Gastrocnemius medialis (tissue), 4 donors: ENCODE data around the gene RAB4B. TPM values are rescaled to one million over a fixed set of nuclear protein-coding genes. Genes with fewer than 3 reads are reported as not detected.
"Not testable (repeated sequence)": the region's sequence is repeated elsewhere in the genome, so short reads cannot be mapped to it uniquely, and the experiment has no call there.

Source experiments
- ATAC-seq, 2 donors: fragments of 150-250 bp; one replicate each; pipeline ENCODE4 v1.9.1; 2016
- DNase-seq, 2 donors: peaks; one replicate each; pipeline ENCODE4 v3.0.0-alpha.2; 2019
- H3K27ac ChIP-seq, 4 donors: fragments of 200-600 bp; sonication (generic); 1 replicate in 1 of 4; 2 replicates in 3 of 4; pipeline ENCODE4 v1.5.1; 2016 to 2018; ENCODE audit warnings: mild to moderate bottlenecking in 2 of 4, moderate library complexity in 1 of 4
- H3K27me3 ChIP-seq, 3 donors: fragments of 200-600 bp; sonication (generic) in 2 of 3; 1 replicate in 1 of 3; 2 replicates in 2 of 3; pipeline versions ENCODE4 v1.5.1 to v1.6.0; 2016 to 2019; ENCODE audit warnings: mild to moderate bottlenecking in 1 of 3, moderate library complexity in 1 of 3
- H3K36me3 ChIP-seq, 2 donors: fragments of 200-600 bp; sonication (generic) in 1 of 2; one replicate each; pipeline ENCODE4 v1.5.1; 2017 to 2018
- H3K4me1 ChIP-seq, 2 donors: fragments of 200-600 bp; sonication (generic) in 1 of 2; one replicate each; pipeline ENCODE4 v1.5.1; 2016 to 2017; ENCODE audit warnings: mild to moderate bottlenecking in 2 of 2
- H3K4me3 ChIP-seq, 4 donors: fragments of 200-600 bp; sonication (generic) in 3 of 4; 1 replicate in 1 of 4; 2 replicates in 3 of 4; pipeline ENCODE4 v1.5.1; 2016 to 2019; ENCODE audit warnings: mild to moderate bottlenecking in 2 of 4
- H3K9me3 ChIP-seq, 3 donors: fragments of 200-600 bp; sonication (generic) in 2 of 3; 1 replicate in 1 of 3; 2 replicates in 2 of 3; pipeline ENCODE4 v1.5.1; 2016 to 2019
- POLR2A ChIP-seq, 2 donors: fragments of 450-650 bp; IDR thresholded peaks; one replicate each; pipeline ENCODE4 v1.6.1; 2017; ENCODE audit warnings: antibody characterized with exemption in 2 of 2, mild to moderate bottlenecking in 2 of 2, moderate library complexity in 2 of 2
- in situ Hi-C, 4 donors: fragments of 200-750 bp; cut with MboI; loops; one replicate each; pipeline versions ENCODE4 v1.15.0 to v1.8.0; 2017; ENCODE audit warnings: low sequenced_read_pairs in 4 of 4
- intact Hi-C: fragments of 100-400 bp; cut with DNase I; formaldehyde crosslinking; loops from one replicate; pipeline ENCODE4 v1.15.1; 2023; ENCODE audit warnings: low total_unique reads
- total RNA-seq, 4 donors: library from RNA; depleted of rRNA; stranded (reverse); fragments of >200 nt; gene quantifications; one replicate each; pipeline versions ENCODE4 v1.1.0 to v1.2.3, GENCODE V29; 2016
- TF ChIP-seq, protein P1 (sequence below), 5 experiments: fragments of 450-650 bp in 3 of 5; fragments of 200-600 bp in 2 of 5; sonication (generic) in 2 of 5; IDR thresholded peaks in 4 of 5; conservative IDR thresholded peaks in 1 of 5; 1 replicate in 4 of 5; 2 replicates in 1 of 5; pipeline ENCODE4 v1.5.1; 2016 to 2019; ENCODE audit warnings: antibody characterized with exemption in 5 of 5, mild to moderate bottlenecking in 3 of 5, moderate library complexity in 3 of 5

The RAB4B gene, protein sequence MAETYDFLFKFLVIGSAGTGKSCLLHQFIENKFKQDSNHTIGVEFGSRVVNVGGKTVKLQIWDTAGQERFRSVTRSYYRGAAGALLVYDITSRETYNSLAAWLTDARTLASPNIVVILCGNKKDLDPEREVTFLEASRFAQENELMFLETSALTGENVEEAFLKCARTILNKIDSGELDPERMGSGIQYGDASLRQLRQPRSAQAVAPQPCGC
- total RNA-seq, result 10 to 100 TPM; 14.9 to 27.2 (median 19.7) TPM

DNA sequence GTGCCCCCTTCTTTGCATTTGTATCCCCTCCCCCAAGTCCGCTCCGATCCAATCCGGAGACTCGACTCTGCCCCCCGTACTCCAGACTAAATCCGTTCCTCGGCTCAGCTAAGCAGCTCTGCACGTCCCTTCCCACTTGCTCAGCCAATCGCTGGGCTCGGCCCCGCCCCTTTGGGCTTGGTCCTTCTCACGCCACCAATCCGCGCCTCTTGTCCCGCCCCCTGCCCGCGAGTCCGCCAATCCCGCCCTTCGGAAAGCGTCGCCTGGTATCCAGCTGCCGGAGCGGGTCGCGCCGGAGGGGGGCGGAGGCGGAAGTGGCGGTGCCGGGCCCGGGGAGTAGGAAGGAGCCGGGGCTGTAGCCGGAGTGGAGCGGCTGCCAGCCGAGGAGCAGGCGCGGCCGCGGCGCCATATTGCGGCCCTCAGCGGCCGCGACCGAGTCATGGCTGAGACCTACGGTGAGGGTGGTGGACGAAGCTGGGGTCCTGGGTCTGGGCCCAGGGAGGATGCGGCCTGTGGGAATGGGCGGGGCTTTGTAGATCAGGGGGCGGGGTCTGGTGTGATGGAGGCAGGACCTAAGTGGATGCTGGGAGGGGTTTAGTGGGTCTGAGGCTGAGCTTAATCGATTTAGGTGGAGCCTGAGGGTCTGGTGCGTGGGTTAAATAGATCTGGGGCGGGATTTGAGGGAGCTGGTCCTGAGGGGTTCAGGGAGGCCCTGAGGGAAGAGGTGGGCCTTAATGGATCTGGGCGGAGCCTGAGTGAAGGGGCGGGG lies at the start of gene RAB4B:
TSS of gene RAB4B (plus strand) at position 311 of the 769 bp plus-strand sequence. CDS start at position 440, 129 bp downstream.
- in situ Hi-C loops, result no loop called here
- intact Hi-C loops, result loop anchor here (1.0 kb wide), 4 partner anchors 20 to 63 kb away; partner anchors contain the start of gene SNRPA
- no peaks in the 10 kb centered on the region for H3K27me3 ChIP-seq
- DNase-seq, result peak; percentile 100
- TF ChIP-seq, protein P1, sequence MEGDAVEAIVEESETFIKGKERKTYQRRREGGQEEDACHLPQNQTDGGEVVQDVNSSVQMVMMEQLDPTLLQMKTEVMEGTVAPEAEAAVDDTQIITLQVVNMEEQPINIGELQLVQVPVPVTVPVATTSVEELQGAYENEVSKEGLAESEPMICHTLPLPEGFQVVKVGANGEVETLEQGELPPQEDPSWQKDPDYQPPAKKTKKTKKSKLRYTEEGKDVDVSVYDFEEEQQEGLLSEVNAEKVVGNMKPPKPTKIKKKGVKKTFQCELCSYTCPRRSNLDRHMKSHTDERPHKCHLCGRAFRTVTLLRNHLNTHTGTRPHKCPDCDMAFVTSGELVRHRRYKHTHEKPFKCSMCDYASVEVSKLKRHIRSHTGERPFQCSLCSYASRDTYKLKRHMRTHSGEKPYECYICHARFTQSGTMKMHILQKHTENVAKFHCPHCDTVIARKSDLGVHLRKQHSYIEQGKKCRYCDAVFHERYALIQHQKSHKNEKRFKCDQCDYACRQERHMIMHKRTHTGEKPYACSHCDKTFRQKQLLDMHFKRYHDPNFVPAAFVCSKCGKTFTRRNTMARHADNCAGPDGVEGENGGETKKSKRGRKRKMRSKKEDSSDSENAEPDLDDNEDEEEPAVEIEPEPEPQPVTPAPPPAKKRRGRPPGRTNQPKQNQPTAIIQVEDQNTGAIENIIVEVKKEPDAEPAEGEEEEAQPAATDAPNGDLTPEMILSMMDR (IDR thresholded peaks at IDR 0.05 in 4 of 5, conservative IDR thresholded peaks at IDR 0.05 in 1 of 5), result peak in 2 of 5 experiments; percentile 25 to 27
- peak; percentile 76 to 81 for TF ChIP-seq POLR2A (IDR thresholded peaks at IDR 0.05)
- H3K4me1 ChIP-seq, result peaks cover 7 to 14% of the 10 kb centered on the region in 2 donors
- peak within 1 kb of the TSS; percentile 93 to 99 (median 98) for H3K27ac ChIP-seq
- H3K36me3 ChIP-seq, result no peaks in the 10 kb centered on the region
- peak within 1 kb of the TSS; percentile 79 to 93 (median 89) for H3K4me3 ChIP-seq
- H3K9me3 ChIP-seq, result no peaks in the 10 kb centered on the region
- ATAC-seq, result peak; percentile 92

DNA sequence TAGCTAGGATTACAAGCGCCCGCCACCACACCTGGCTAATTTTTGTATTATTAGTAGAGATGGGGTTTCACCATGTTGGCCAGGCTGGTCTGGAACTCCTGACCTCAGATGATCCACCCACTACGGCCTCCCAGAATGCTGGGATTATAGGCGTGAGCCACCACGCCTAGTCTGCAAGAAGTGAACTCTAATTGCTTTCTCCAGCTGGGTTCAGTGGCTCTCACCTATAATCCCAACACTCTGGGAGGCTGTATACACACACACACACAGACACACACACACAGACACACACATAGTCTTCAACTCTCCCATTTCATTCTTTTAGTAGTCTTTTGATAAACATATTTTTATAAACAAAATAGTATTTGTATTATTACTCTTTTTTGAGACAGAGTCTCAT lies 48.0 kb upstream of the RAB4B start:
- in situ Hi-C loops, H3K4me3 ChIP-seq, H3K9me3 ChIP-seq, DNase-seq, H3K27me3 ChIP-seq, intact Hi-C loops, H3K27ac ChIP-seq, H3K4me1 ChIP-seq, ATAC-seq: not testable (repeated sequence)
- H3K36me3 ChIP-seq, result peaks cover 0 to 97% of the 10 kb centered on the region in 2 donors

DNA sequence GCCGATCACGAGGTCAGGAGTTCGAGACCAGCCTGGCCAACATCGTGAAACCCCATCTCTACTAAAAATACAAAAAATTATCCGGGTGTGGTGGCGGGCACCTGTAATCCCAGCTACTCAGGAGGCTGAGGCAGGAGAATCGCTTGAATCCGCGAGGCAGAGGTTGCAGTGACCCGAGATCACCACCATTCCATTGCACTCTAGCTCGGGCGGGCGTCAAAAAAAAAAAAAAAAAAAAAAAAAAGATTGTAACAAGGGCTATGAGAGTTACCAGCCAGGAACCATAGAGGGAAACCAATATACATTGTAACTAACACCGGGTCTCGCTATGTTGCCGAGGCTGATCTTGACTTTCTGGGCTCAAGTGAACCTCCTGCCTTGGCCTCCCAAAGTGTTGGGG lies 45.7 kb upstream of the RAB4B start:
- H3K9me3 ChIP-seq, H3K27me3 ChIP-seq, H3K27ac ChIP-seq, in situ Hi-C loops, H3K4me1 ChIP-seq, ATAC-seq, H3K4me3 ChIP-seq, intact Hi-C loops, DNase-seq: not testable (repeated sequence)
- peaks cover 0 to 97% of the 10 kb centered on the region in 2 donors for H3K36me3 ChIP-seq

DNA sequence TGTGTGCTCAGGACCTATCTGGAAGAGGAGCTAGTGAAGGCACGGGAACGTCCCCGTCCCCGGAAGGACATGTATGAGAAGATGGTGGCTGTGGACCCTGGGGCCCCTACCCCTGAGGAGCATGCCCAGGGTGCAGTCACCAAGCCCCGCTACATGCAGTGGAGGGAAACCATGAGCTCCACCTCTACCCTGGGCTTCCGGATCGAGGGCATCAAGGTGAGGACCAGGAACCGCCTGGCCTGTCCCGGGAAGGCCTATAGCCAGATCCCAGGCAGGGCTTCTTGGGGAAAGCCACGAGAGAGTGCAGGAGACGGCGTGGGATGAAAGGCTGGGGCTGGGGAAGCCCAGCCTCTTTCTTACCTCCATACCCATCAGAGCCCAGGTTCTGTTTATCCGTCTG lies 44.9 kb upstream of the RAB4B start:
- no peaks in the 10 kb centered on the region for H3K27me3 ChIP-seq
- ATAC-seq, result no peak
- in situ Hi-C loops, result no loop called here
- no peak overlapping the region for H3K27ac ChIP-seq
- no peaks in the 10 kb centered on the region for H3K9me3 ChIP-seq
- no peak overlapping the region for H3K4me3 ChIP-seq
- no peak for TF ChIP-seq POLR2A (IDR thresholded peaks at IDR 0.05)
- TF ChIP-seq, protein P1 (IDR thresholded peaks at IDR 0.05 in 4 of 5, conservative IDR thresholded peaks at IDR 0.05 in 1 of 5), result no peak
- intact Hi-C loops, result no loop called here
- H3K4me1 ChIP-seq, result no peaks in the 10 kb centered on the region
- DNase-seq, result no peak
- H3K36me3 ChIP-seq, result peaks cover 0 to 97% of the 10 kb centered on the region in 2 donors

DNA sequence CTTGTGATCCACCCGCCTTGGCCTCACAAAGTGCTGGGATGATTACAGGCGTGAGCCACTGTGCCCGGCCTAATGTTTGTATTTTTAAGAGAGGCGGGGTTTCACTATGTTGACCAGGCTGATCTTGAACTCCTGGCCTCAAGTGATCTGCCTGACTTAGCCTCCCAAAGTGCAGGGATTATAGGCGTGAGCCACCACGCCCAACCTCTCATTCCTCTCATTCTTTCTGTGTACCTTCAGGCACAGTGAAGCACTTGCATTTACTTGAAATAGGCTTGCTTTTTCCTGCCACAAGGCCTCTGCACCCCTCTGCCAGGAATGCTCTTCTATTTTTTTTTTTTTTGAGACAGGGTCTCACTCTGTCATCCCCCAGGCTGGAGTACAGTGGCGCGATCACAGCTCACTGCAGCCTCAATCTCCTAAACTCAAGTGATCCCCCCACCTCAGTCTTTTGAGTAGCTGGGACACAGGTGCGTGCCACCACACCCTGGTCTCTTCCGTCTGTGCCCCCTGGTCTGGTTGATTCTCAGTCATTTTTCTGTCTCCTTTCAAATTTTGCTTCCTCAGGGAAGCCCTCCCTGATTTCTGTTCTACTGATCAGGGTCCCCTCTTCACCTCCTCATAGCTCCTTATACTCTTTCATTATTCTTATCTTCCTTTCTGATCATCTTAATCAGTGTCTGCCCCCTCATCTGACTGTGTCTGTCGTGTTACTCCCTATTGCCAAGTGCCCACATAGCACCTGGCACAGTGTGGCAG lies 42.9 kb upstream of the RAB4B start:
- Histone ChIP-seq H3K27ac (no peak overlapping the region), H3K36me3 (peaks cover 0 to 95% of the 10 kb centered on the region in 2 donors), H3K4me3 (no peak overlapping the region), H3K27me3 (no peaks in the 10 kb centered on the region), H3K4me1 (peaks cover under 1 to 3% of the 10 kb centered on the region in 2 donors), H3K9me3 (no peaks in the 10 kb centered on the region)
- DNase-seq (no peak), ATAC-seq (no peak)
- TF ChIP-seq POLR2A (IDR thresholded peaks at IDR 0.05), result no peak
- TF ChIP-seq, protein P1 (IDR thresholded peaks at IDR 0.05 in 4 of 5, conservative IDR thresholded peaks at IDR 0.05 in 1 of 5), result no peak
- intact Hi-C loops, result no loop called here
- in situ Hi-C loops, result no loop called here
